H9 (cell line): ENCODE results near the gene FNIP2. TPM values are rescaled to one million over a fixed set of nuclear protein-coding genes. Genes with fewer than 3 reads are reported as not detected.

Experiments
- DNase-seq: peaks from one replicate; pipeline ENCODE4 v3.0.0-alpha.2; 2017
- H2AFZ ChIP-seq: one replicate; pipeline ENCODE4 v1.6.1; 2013; ENCODE audit warnings: mild to moderate bottlenecking, low read length, control low read depth, moderate library complexity
- H2AK5ac ChIP-seq: 2 replicates; pipeline ENCODE4 v1.6.1; 2013; ENCODE audit warnings: low read length, control low read depth, mixed read lengths; ENCODE audit not compliant: insufficient read length
- H2BK120ac ChIP-seq: one replicate; pipeline ENCODE4 v1.6.1; 2013; ENCODE audit warnings: low read depth, mild to moderate bottlenecking, low read length, control low read depth, inconsistent platforms; ENCODE audit not compliant: poor library complexity, severe bottlenecking
- H2BK12ac ChIP-seq: 2 replicates; pipeline ENCODE4 v1.6.1; 2013; ENCODE audit warnings: low read length, control low read depth, mixed read lengths, low read depth; ENCODE audit not compliant: insufficient read length
- H2BK15ac ChIP-seq: 2 replicates; pipeline ENCODE4 v1.6.1; 2013; ENCODE audit warnings: low read depth, low read length, control low read depth
- H2BK20ac ChIP-seq: one replicate; pipeline ENCODE4 v1.6.1; 2013; ENCODE audit warnings: low read depth, mild to moderate bottlenecking, low read length, control low read depth, inconsistent platforms; ENCODE audit not compliant: poor library complexity, severe bottlenecking
- H2BK5ac ChIP-seq: 2 replicates; pipeline ENCODE4 v1.6.1; 2013; ENCODE audit warnings: low read length, control low read depth, mixed read lengths; ENCODE audit not compliant: insufficient read length
- H3K14ac ChIP-seq: 2 replicates; pipeline ENCODE4 v1.6.1; 2013; ENCODE audit warnings: low read length, control low read depth; ENCODE audit not compliant: insufficient read depth
- H3K18ac ChIP-seq: 2 replicates; pipeline ENCODE4 v1.6.1; 2013; ENCODE audit warnings: low read depth, mild to moderate bottlenecking, mixed read lengths, low read length, control low read depth; ENCODE audit not compliant: insufficient read length
- H3K23ac ChIP-seq: 2 replicates; pipeline ENCODE4 v1.6.1; 2013; ENCODE audit warnings: low read length, control low read depth, mixed read lengths, low read depth; ENCODE audit not compliant: insufficient read length
- H3K23me2 ChIP-seq: 2 replicates; pipeline ENCODE4 v1.6.1; 2013; ENCODE audit warnings: low read depth, mild to moderate bottlenecking, mixed read lengths, low read length, control low read depth; ENCODE audit not compliant: insufficient read length, poor library complexity, severe bottlenecking
- H3K27ac ChIP-seq: 2 replicates; pipeline ENCODE4 v1.5.1; 2013; ENCODE audit warnings: low read length, control low read depth, mixed read lengths, low read depth; ENCODE audit not compliant: insufficient read length
- H3K27me3 ChIP-seq: 2 replicates; pipeline ENCODE4 v1.6.1; 2013; ENCODE audit warnings: low read length, control low read depth, inconsistent platforms; ENCODE audit not compliant: insufficient read depth
- H3K4ac ChIP-seq: 2 replicates; pipeline ENCODE4 v1.6.1; 2013; ENCODE audit warnings: low read depth, mild to moderate bottlenecking, control low read depth, inconsistent platforms, low read length, moderate library complexity
- H3K4me1 ChIP-seq: 2 replicates; pipeline ENCODE4 v1.6.1; 2013; ENCODE audit warnings: low read length, control low read depth, inconsistent platforms; ENCODE audit not compliant: insufficient read depth
- H3K4me2 ChIP-seq: 2 replicates; pipeline ENCODE4 v1.6.1; 2013; ENCODE audit warnings: low read length, control low read depth, mixed read lengths; ENCODE audit not compliant: insufficient read length, insufficient read depth
- H3K56ac ChIP-seq: 2 replicates; pipeline ENCODE4 v1.6.1; 2013; ENCODE audit warnings: low read depth, mild to moderate bottlenecking, mixed read lengths, low read length, control low read depth; ENCODE audit not compliant: insufficient read length
- H3K79me1 ChIP-seq: 2 replicates; pipeline ENCODE4 v1.6.1; 2013; ENCODE audit warnings: low read depth, mild to moderate bottlenecking, moderate library complexity, low read length, control low read depth, inconsistent platforms; ENCODE audit not compliant: insufficient read depth, poor library complexity, severe bottlenecking
- H3K79me2 ChIP-seq: 2 replicates; pipeline ENCODE4 v1.6.1; 2013; ENCODE audit warnings: low read length, control low read depth, inconsistent platforms; ENCODE audit not compliant: insufficient read depth
- H3K9ac ChIP-seq: 2 replicates; pipeline ENCODE4 v1.6.1; 2013; ENCODE audit warnings: low read length, control low read depth, mixed read lengths; ENCODE audit not compliant: insufficient read length; ENCODE audit errors: extremely low read depth
- H3K9me3 ChIP-seq: one replicate; pipeline ENCODE4 v1.6.1; 2013; ENCODE audit warnings: low read depth, low read length, inconsistent platforms; ENCODE audit not compliant: control insufficient read depth
- H3T11ph ChIP-seq: one replicate; pipeline ENCODE4 v1.6.1; 2013; ENCODE audit warnings: mild to moderate bottlenecking, low read length, control low read depth, inconsistent platforms
- H4K20me1 ChIP-seq: one replicate; pipeline ENCODE4 v1.6.1; 2013; ENCODE audit not compliant: control insufficient read depth, insufficient read length, insufficient read depth
- H4K5ac ChIP-seq: 2 replicates; pipeline ENCODE4 v1.6.1; 2013; ENCODE audit warnings: low read depth, mild to moderate bottlenecking, mixed read lengths, low read length, control low read depth; ENCODE audit not compliant: insufficient read length
- H4K8ac ChIP-seq: replicated peaks from 2 replicates; pipeline ENCODE4 v1.6.1; 2013; ENCODE audit warnings: low read length, control low read depth, mixed read lengths, low read depth; ENCODE audit not compliant: insufficient read length
- H4K91ac ChIP-seq: 2 replicates; pipeline ENCODE4 v1.6.1; 2013; ENCODE audit warnings: low read depth, mild to moderate bottlenecking, moderate library complexity, mixed read lengths, low read length, control low read depth; ENCODE audit not compliant: insufficient read length
- H3K27ac Mint-ChIP-seq, 3 experiments: 2 replicates in 2 of 3; 3 replicates in 1 of 3; pipeline ENCODE4 v1.8.0; 2020 to 2021; ENCODE audit warnings: mixed read lengths in 3 of 3, mild to moderate bottlenecking in 1 of 3, moderate library complexity in 1 of 3
- H3K27me3 Mint-ChIP-seq: 2 replicates; pipeline ENCODE4 v1.8.0; 2021; ENCODE audit warnings: low read depth, mild to moderate bottlenecking, moderate library complexity, mixed read lengths
- H3K36me3 Mint-ChIP-seq, 3 experiments: 2 replicates in 2 of 3; 3 replicates in 1 of 3; pipeline ENCODE4 v1.8.0; 2020 to 2021; ENCODE audit warnings: low read depth in 3 of 3, mixed read lengths in 3 of 3; ENCODE audit not compliant: insufficient read depth in 1 of 3
- H3K4me1 Mint-ChIP-seq, 2 experiments: 2 replicates each; pipeline ENCODE4 v1.8.0; 2020; ENCODE audit warnings: mixed read lengths in 2 of 2
- H3K4me3 Mint-ChIP-seq, 2 experiments: 2 replicates in 1 of 2; 3 replicates in 1 of 2; pipeline ENCODE4 v1.8.0; 2020 to 2021; ENCODE audit warnings: mild to moderate bottlenecking in 2 of 2, mixed read lengths in 2 of 2, moderate library complexity in 1 of 2
- H3K9me3 Mint-ChIP-seq, 2 experiments: 2 replicates in 1 of 2; 3 replicates in 1 of 2; pipeline ENCODE4 v1.8.0; 2020; ENCODE audit warnings: mild to moderate bottlenecking in 2 of 2, mixed read lengths in 2 of 2, moderate library complexity in 1 of 2
- WGBS: extraction: QIAGEN DNeasy Blood & Tissue Kit; methylation state at CpG from one replicate; pipeline ENCODE4 v1.1.7; 2013; ENCODE audit warnings: missing lambda C conversion rate, low lambda C conversion rate, mixed read lengths; ENCODE audit not compliant: insufficient read length; ENCODE audit errors: extremely low coverage; 5-methylcytosine and 5-hydroxymethylcytosine counted together
- total RNA-seq: library from RNA; stranded (reverse); gene quantifications from 2 replicates; pipeline ENCODE4 v1.2.1, GENCODE V29; 2021
- TF ChIP-seq, protein P1 (sequence below): fragments of 200-600 bp; sonication (generic); conservative IDR thresholded peaks from 3 replicates; pipeline ENCODE4 v1.8.0; 2021; ENCODE audit warnings: antibody characterized with exemption, mild to moderate bottlenecking

Gene FNIP2
- total RNA-seq, 1 experiment from 2014 or later, result 9.6 TPM

DNA sequence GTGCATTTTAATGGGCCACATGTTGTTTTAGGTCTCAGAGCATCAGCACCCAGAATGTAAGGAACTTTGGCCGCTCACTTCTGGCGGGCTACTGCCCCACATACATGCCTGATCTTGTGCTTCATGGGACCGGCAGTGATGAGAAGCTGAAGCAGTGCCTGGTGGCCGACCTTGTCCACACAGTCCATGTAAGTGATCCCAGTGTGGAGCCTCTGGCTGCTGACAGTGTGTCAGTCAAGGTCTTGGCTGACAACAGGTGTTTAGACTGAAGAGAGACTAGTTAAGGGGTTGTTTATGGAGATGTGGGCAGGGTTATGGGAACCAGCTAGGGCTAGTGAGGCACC lies 101.4 kb downstream of the FNIP2 start:
- H3K4me3 Mint-ChIP-seq, result no peak overlapping the region
- Histone ChIP-seq H3K27ac (no peak overlapping the region), H3K9me3 (no peaks in the 10 kb centered on the region)

More for the DNA sequence above, 101.4 kb downstream of the FNIP2 start:
- Histone ChIP-seq H3K56ac (no peak overlapping the region), H2BK12ac (no peak overlapping the region), H3K18ac (no peak overlapping the region), H2BK20ac (no peak overlapping the region), H3K79me2 (no peaks in the 10 kb centered on the region), H3K23ac (no peak overlapping the region), H3K9ac (no peak overlapping the region), H4K8ac (no peak overlapping the region), H2AFZ (no peak overlapping the region), H2BK120ac (no peak overlapping the region), H3T11ph (no peak overlapping the region), H3K4ac (no peak overlapping the region), H3K14ac (no peak overlapping the region), H4K20me1 (no peaks in the 10 kb centered on the region), H2BK15ac (no peak overlapping the region), H4K5ac (no peak overlapping the region), H4K91ac (no peak overlapping the region), H3K23me2 (no peaks in the 10 kb centered on the region), H3K79me1 (no peaks in the 10 kb centered on the region), H2BK5ac (no peak overlapping the region), H3K4me2 (no peak overlapping the region), H2AK5ac (no peak overlapping the region), H3K4me1 (peaks cover 3% of the 10 kb centered on the region; the same call in 1 of the 2 replicates), H3K27me3 (no peaks in the 10 kb centered on the region)
- Mint-ChIP-seq H3K27ac (peak overlapping the region; percentile 13 to 90 (median 72)), H3K36me3 (peaks cover 6 to 13% (median 11%) of the 10 kb centered on the region in 3 experiments; a peak in 5 of 7 replicates), H3K9me3 (no peaks in the 10 kb centered on the region), H3K4me1 (peaks cover 14 to 19% of the 10 kb centered on the region in 2 experiments), H3K27me3 (no peaks in the 10 kb centered on the region)
- TF ChIP-seq, protein P1, sequence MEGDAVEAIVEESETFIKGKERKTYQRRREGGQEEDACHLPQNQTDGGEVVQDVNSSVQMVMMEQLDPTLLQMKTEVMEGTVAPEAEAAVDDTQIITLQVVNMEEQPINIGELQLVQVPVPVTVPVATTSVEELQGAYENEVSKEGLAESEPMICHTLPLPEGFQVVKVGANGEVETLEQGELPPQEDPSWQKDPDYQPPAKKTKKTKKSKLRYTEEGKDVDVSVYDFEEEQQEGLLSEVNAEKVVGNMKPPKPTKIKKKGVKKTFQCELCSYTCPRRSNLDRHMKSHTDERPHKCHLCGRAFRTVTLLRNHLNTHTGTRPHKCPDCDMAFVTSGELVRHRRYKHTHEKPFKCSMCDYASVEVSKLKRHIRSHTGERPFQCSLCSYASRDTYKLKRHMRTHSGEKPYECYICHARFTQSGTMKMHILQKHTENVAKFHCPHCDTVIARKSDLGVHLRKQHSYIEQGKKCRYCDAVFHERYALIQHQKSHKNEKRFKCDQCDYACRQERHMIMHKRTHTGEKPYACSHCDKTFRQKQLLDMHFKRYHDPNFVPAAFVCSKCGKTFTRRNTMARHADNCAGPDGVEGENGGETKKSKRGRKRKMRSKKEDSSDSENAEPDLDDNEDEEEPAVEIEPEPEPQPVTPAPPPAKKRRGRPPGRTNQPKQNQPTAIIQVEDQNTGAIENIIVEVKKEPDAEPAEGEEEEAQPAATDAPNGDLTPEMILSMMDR, result no peak
- DNase-seq, result no peak
- no CpG with 5 or more reads among the region's 4 CpGs for WGBS
